ENCODE data around the gene EPHA3. TPM values are rescaled to one million over a fixed set of nuclear protein-coding genes. Genes with fewer than 3 reads are reported as not detected.

EPHA3 gene
- total RNA-seq, 3 donors from 2014 or later (not counting 1 experiment from before 2014, with no cell fraction given), result not detected

DNA sequence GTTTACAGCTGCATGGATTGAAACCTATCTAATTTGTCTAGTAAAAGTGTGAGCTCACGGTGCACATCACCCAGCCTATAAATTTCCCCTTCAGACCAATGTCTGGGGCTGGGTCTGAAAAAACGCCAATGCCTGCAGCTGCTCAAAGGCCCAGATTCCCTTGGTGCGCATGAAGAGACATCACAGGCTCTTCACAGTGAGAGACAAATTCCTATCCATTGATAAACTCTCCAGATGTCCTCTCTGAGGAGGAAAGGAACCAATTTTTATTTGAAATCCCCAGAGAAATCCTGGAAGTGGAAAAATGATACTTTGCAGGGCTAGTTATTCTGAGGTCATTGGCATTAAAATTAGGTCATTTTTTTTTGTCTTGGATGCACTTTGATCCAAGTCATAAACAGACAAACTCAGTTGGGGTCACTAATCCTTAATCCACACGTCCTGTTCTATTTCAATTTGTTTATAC lies 360.5 kb downstream of the EPHA3 start:
- Histone ChIP-seq H3K27ac (ENCODE audit: low read length) (no peak overlapping the region), H3K4me3 (ENCODE audit: low read length) (no peak overlapping the region), H3K4me1 (ENCODE audit: control insufficient read depth, insufficient read depth, low read length) (no peaks in the 10 kb centered on the region), H3K36me3 (ENCODE audit: control insufficient read depth, insufficient read depth, low read length) (no peaks in the 10 kb centered on the region), H3K9me3 (ENCODE audit: control insufficient read depth, insufficient read depth, low read length) (peaks cover 4% of the 10 kb centered on the region), H3K27me3 (ENCODE audit: control insufficient read depth, insufficient read depth, low read length) (no peaks in the 10 kb centered on the region)
- Mint-ChIP-seq H3K4me3 (no peak overlapping the region), H3K27ac (no peak overlapping the region), H3K9me3 (peaks cover 0 to 2% of the 10 kb centered on the region in 2 donors), H3K27me3 (ENCODE audit: low read depth in 2 of 2) (no peaks in the 10 kb centered on the region), H3K4me1 (no peaks in the 10 kb centered on the region), H3K36me3 (no peaks in the 10 kb centered on the region)
- intact Hi-C loops (cut with micrococcal nuclease), result no loop called here
- TF ChIP-seq, protein P1, sequence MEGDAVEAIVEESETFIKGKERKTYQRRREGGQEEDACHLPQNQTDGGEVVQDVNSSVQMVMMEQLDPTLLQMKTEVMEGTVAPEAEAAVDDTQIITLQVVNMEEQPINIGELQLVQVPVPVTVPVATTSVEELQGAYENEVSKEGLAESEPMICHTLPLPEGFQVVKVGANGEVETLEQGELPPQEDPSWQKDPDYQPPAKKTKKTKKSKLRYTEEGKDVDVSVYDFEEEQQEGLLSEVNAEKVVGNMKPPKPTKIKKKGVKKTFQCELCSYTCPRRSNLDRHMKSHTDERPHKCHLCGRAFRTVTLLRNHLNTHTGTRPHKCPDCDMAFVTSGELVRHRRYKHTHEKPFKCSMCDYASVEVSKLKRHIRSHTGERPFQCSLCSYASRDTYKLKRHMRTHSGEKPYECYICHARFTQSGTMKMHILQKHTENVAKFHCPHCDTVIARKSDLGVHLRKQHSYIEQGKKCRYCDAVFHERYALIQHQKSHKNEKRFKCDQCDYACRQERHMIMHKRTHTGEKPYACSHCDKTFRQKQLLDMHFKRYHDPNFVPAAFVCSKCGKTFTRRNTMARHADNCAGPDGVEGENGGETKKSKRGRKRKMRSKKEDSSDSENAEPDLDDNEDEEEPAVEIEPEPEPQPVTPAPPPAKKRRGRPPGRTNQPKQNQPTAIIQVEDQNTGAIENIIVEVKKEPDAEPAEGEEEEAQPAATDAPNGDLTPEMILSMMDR (IDR thresholded peaks at IDR 0.05), result no peak
- ATAC-seq, result no peak
- DNase-seq, result no peak
- WGBS (ENCODE audit: insufficient coverage), result 88% methylated on average over 3 of the region's 4 CpGs

DNA sequence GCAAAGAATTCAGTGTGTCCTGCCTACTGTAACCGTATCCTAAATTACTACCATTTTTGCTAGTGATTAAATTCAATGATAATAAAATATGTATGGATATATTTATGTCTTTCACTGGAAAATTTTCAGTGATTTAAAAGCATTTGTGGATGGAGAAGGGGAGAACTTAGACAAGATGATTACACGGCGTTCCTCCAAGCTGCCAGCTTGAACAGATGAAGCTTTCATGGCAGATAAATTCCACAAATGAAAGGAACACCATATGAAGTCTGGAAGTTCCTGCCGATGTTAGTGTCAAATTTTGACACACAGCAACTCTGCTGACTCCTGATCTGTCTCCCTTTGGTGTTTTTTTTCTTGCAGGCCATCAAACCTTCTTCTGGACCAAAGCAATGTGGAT lies 364.7 kb downstream of the EPHA3 start:
- Histone ChIP-seq H3K36me3 (ENCODE audit: control insufficient read depth, insufficient read depth, low read length) (no peaks in the 10 kb centered on the region), H3K9me3 (ENCODE audit: control insufficient read depth, insufficient read depth, low read length) (peaks cover 4% of the 10 kb centered on the region), H3K27me3 (ENCODE audit: control insufficient read depth, insufficient read depth, low read length) (no peaks in the 10 kb centered on the region), H3K4me3 (ENCODE audit: low read length) (no peak overlapping the region), H3K27ac (ENCODE audit: low read length) (no peak overlapping the region), H3K4me1 (ENCODE audit: control insufficient read depth, insufficient read depth, low read length) (no peaks in the 10 kb centered on the region)
- ATAC-seq (no peak), DNase-seq (no peak)
- Mint-ChIP-seq H3K36me3 (no peaks in the 10 kb centered on the region), H3K4me1 (no peaks in the 10 kb centered on the region), H3K4me3 (no peak overlapping the region), H3K27ac (no peak overlapping the region), H3K27me3 (ENCODE audit: low read depth in 2 of 2) (no peaks in the 10 kb centered on the region), H3K9me3 (peaks cover 6 to 9% of the 10 kb centered on the region in 2 donors)
- intact Hi-C loops (cut with micrococcal nuclease), result no loop called here
- WGBS (ENCODE audit: insufficient coverage), result 84% methylated on average over 3 of the region's 4 CpGs
- TF ChIP-seq, protein P1 (IDR thresholded peaks at IDR 0.05), result no peak

DNA sequence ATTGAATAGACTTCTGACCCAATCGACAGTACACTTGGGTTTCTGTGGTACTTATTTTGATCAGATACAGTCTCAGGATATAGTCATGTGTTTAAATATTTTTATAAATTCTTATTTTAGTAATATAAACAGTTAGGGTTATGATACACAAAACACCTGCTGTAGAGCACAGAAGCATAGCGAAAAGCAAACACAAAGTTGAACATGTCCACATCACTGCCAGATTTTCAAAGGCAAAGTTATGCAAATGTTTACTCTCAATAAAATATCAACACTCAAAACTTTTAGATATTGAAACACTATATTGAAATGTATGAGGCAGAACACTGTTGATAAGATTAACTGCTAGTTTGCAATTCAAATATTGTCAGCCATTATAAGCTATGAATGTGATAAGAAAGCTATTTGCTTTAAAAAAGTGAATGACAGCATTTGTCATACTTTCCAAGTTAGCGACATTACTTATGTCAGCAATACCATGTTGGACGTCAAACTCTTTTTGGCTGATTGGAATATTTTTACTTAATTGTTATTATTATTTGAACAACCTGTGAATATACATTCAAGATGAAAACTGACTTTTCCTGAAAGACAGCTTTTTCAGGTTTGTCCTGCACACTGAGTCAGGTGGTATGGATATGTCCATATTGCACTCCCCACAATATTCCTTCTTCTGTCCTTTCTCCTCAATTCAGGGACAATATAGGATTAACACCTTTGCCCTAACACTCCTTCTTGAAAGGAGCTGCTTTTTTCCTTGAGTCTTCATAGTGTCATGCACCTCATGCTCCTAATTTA lies 367.1 kb downstream of the EPHA3 start:
- Histone ChIP-seq H3K36me3 (ENCODE audit: control insufficient read depth, insufficient read depth, low read length) (no peaks in the 10 kb centered on the region), H3K27me3 (ENCODE audit: control insufficient read depth, insufficient read depth, low read length) (no peaks in the 10 kb centered on the region), H3K9me3 (ENCODE audit: control insufficient read depth, insufficient read depth, low read length) (peaks cover 8% of the 10 kb centered on the region), H3K4me1 (ENCODE audit: control insufficient read depth, insufficient read depth, low read length) (no peaks in the 10 kb centered on the region), H3K4me3 (ENCODE audit: low read length) (no peak overlapping the region), H3K27ac (ENCODE audit: low read length) (no peak overlapping the region)
- Mint-ChIP-seq H3K27ac (no peak overlapping the region), H3K36me3 (no peaks in the 10 kb centered on the region), H3K27me3 (ENCODE audit: low read depth in 2 of 2) (no peaks in the 10 kb centered on the region), H3K4me3 (no peak overlapping the region), H3K9me3 (peaks cover 12 to 15% of the 10 kb centered on the region in 2 donors), H3K4me1 (no peaks in the 10 kb centered on the region)
- ATAC-seq (no peak), DNase-seq (no peak)
- intact Hi-C loops (cut with micrococcal nuclease), result no loop called here
- TF ChIP-seq, protein P1 (IDR thresholded peaks at IDR 0.05), result no peak
- WGBS (ENCODE audit: insufficient coverage), result 83% methylated on average over 3 of the region's 4 CpGs
